HG03060 (cell line): ENCODE results near the gene SYNDIG1.

Source experiments
- ATAC-seq: cut with Tn5 transposase; IDR thresholded peaks from one replicate; pipeline ENCODE4 v1.9.1; 2021; ENCODE audit warnings: low read depth, moderate number of reproducible peaks; ENCODE audit not compliant: unreplicated experiment

SYNDIG1 gene

GRCh38 chr20:24667689-24668383 lies 198.4 kb downstream of the SYNDIG1 start:
- no peak for ATAC-seq

GRCh38 chr20:24668384-24668702 lies 198.9 kb downstream of the SYNDIG1 start:
- ATAC-seq, result no peak

- no peak for ATAC-seq
Observed at GRCh38 chr20:24668791-24669190, 199.4 kb downstream of the SYNDIG1 start.

- no peak for ATAC-seq
Observed at GRCh38 chr20:24669701-24670100, 200.3 kb downstream of the SYNDIG1 start.

- no peak for ATAC-seq
Observed at GRCh38 chr20:24670341-24670872, 201.0 kb downstream of the SYNDIG1 start.

GRCh38 chr20:24670981-24671380 lies 201.6 kb downstream of the SYNDIG1 start:
- ATAC-seq, result no peak

- no peak for ATAC-seq
Observed at GRCh38 chr20:24672181-24672880, 202.9 kb downstream of the SYNDIG1 start.

- no peak for ATAC-seq
Observed at GRCh38 chr20:24672886-24673677, 203.7 kb downstream of the SYNDIG1 start.

GRCh38 chr20:24673678-24674570 lies 204.5 kb downstream of the SYNDIG1 start:
- ATAC-seq, result no peak

GRCh38 chr20:24674921-24675605 lies 205.6 kb downstream of the SYNDIG1 start:
- no peak for ATAC-seq

GRCh38 chr20:24675651-24676352 lies 206.4 kb downstream of the SYNDIG1 start:
- no peak for ATAC-seq

- ATAC-seq, result no peak
Observed at GRCh38 chr20:24676353-24676977, 207.0 kb downstream of the SYNDIG1 start.

GRCh38 chr20:24676978-24677370 lies 207.5 kb downstream of the SYNDIG1 start:
- no peak for ATAC-seq

- no peak for ATAC-seq
Observed at GRCh38 chr20:24677626-24678315, 208.3 kb downstream of the SYNDIG1 start.

- no peak for ATAC-seq
Observed at GRCh38 chr20:24678351-24679106, 209.1 kb downstream of the SYNDIG1 start.

- no peak for ATAC-seq
Observed at GRCh38 chr20:24679448-24680047, 210.1 kb downstream of the SYNDIG1 start.
